PC-3 (cell line): ENCODE data around the gene ADRB2. TPM values are rescaled to one million over a fixed set of nuclear protein-coding genes. Genes with fewer than 3 reads are reported as not detected.
A peak's percentile ranks its signal among the peaks of the same experiment; 100 is the strongest.

Experiments used
- ATAC-seq: fragments of 200-7000 bp; cut with Tn5 transposase; 2 replicates; pipeline ENCODE4 v1.9.1; 2020; ENCODE audit warnings: mild to moderate bottlenecking, moderate library complexity
- BruUV-seq: library from RNA; stranded (reverse); fragments of 400-500 nt; replicated peaks from 2 replicates; lab custom pipeline; 2021; lab: Mats Ljungman, UMichigan
- CTCF ChIA-PET: fragments of 300-600 bp; sonication (Branson Sonifier 250); formaldehyde crosslinking; loops from one replicate; lab custom pipeline; 2022; ENCODE audit warnings: antibody characterized with exemption; lab: Charles Lee
- POLR2A ChIA-PET: fragments of 300-600 bp; sonication (Branson Sonifier 250); formaldehyde crosslinking; loops from one replicate; lab custom pipeline; 2022; ENCODE audit warnings: antibody characterized with exemption; ENCODE audit not compliant: unreplicated experiment; lab: Charles Lee
- DNase-seq: peaks from one replicate; pipeline ENCODE4 v3.0.0-alpha.2; 2015
- H2AFZ ChIP-seq: fragments of 300-600 bp; sonication (generic); 2 replicates; pipeline ENCODE4 v1.6.0; 2016; ENCODE audit warnings: antibody characterized with exemption, low read length
- H3F3A ChIP-seq: fragments of 300-600 bp; sonication (generic); one replicate; pipeline ENCODE4 v1.6.0; 2017; ENCODE audit warnings: antibody characterized with exemption, low read length, control low read depth, mild to moderate bottlenecking; ENCODE audit not compliant: unreplicated experiment
- H3K27ac ChIP-seq: fragments of 300-600 bp; sonication (generic); 2 replicates; pipeline ENCODE4 v1.5.1; 2016; ENCODE audit warnings: mild to moderate bottlenecking, low read length
- H3K27me3 ChIP-seq: fragments of 300-600 bp; sonication (generic); 2 replicates; pipeline ENCODE4 v1.6.1; 2016; ENCODE audit warnings: low read length, mixed read lengths
- H3K36me3 ChIP-seq: fragments of 300-600 bp; sonication (generic); 2 replicates; pipeline ENCODE4 v1.6.1; 2016; ENCODE audit warnings: low read depth, mixed run types, low read length, mixed read lengths
- H3K4me1 ChIP-seq: fragments of 300-600 bp; sonication (generic); 2 replicates; pipeline ENCODE4 v1.5.1; 2016; ENCODE audit warnings: low read length; ENCODE audit not compliant: insufficient read depth
- H3K4me2 ChIP-seq: fragments of 300-600 bp; sonication (generic); 2 replicates; pipeline ENCODE4 v1.6.0; 2016; ENCODE audit warnings: low read length
- H3K4me3 ChIP-seq: fragments of 300-600 bp; sonication (generic); 2 replicates; pipeline ENCODE4 v1.5.1; 2016; ENCODE audit warnings: mild to moderate bottlenecking, low read length, mixed read lengths
- H3K79me2 ChIP-seq: fragments of 300-600 bp; sonication (generic); 2 replicates; pipeline ENCODE4 v1.6.1; 2017; ENCODE audit warnings: low read length, mixed read lengths
- H3K9ac ChIP-seq: fragments of 300-600 bp; sonication (generic); 2 replicates; pipeline ENCODE4 v1.6.0; 2016; ENCODE audit warnings: mild to moderate bottlenecking, low read length
- H3K9me2 ChIP-seq: fragments of 300-600 bp; sonication (generic); replicated peaks from 2 replicates; pipeline ENCODE4 v1.6.1; 2016; ENCODE audit warnings: mixed run types, low read length, mixed read lengths
- H3K9me3 ChIP-seq: fragments of 300-600 bp; sonication (generic); 2 replicates; pipeline ENCODE4 v1.6.1; 2016; ENCODE audit warnings: low read length, mixed read lengths
- H4K20me1 ChIP-seq: fragments of 300-600 bp; sonication (generic); 2 replicates; pipeline ENCODE4 v1.6.1; 2016; ENCODE audit warnings: low read length, mixed read lengths
- EZH2 ChIP-seq: fragments of 300-600 bp; sonication (generic); IDR thresholded peaks from one replicate; pipeline ENCODE4 v1.6.1; 2017; ENCODE audit warnings: antibody characterized with exemption, mild to moderate bottlenecking, low read length; ENCODE audit not compliant: unreplicated experiment
- EZH2phosphoT487 ChIP-seq: fragments of 300-600 bp; sonication (generic); IDR thresholded peaks from 2 replicates; pipeline ENCODE4 v1.6.1; 2018; ENCODE audit warnings: mild to moderate bottlenecking, antibody characterized with exemption, low read length, borderline replicate concordance
- intact Hi-C: fragments of 100-400 bp; cut with micrococcal nuclease; formaldehyde crosslinking; loops from 2 replicates; pipeline ENCODE4 v1.9.0; 2023
- total RNA-seq: library from RNA; depleted of rRNA; stranded (reverse); fragments of >200 nt; gene quantifications from 2 replicates; pipeline ENCODE4 v1.2.3, GENCODE V29; 2014
- TF ChIP-seq, protein P1 (sequence below): fragments of 300-600 bp; sonication (generic); conservative IDR thresholded peaks from 2 replicates; pipeline ENCODE4 v1.5.1; 2017; ENCODE audit warnings: antibody characterized with exemption, low read depth, mild to moderate bottlenecking, low read length

ADRB2 gene
- total RNA-seq, 1 experiment from 2014 or later = 41.1 TPM

DNA sequence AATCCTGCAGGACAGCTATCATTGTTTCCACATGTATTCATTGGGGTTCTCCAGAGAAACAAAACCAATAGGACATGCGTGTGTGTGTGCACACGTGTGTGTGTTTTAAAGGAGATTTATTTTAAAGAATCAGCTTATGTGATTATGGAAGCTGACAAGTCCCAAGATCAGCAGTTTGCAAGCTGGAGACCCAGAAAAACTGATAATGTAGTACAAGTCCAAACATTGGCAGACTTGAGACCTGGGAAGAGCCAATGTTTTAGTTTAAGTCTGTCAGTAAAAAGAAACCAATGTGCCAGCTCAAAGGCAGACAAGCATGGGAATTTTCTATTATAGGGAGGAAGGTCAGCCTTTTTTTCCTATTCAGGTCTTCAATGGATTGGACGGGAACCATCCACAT, 35.3 kb downstream of the ADRB2 start:
- BruUV-seq = no TSS peak

DNA sequence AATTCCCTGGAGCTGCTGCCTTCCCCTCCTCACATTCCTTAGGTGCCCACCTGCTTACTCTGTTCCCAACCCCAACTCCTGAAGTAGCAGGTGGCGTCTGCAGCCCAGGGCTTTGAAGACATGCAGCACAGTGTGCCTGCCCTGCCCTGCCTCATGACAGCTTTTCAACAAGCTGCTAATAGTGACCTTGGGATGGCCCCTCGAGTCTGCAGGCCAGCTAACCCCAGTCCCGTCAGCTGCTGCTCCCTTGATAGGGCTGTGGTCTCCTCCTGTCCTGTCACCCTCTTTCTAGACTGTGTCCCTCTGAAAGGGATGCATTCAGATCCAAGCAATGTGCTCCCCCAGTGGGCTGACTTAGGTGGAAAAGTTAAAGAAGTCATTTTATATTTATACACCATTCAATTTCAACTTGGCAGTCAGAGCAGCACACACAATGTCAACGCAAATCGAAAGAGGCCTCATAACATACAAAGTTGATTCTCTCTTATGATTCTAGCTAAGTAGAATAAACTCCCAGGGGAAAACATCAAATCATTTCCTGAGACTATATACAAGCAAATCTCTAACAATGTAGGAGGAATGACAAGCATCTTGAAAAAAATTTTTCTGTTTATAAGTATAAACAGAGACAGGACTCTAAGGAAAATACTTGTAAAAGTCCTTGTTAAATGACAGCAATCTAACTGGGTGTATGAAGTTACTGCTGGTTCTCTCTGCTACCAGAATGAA, 37.9 kb downstream of the ADRB2 start:
- no peaks in the 10 kb centered on the region for H3K79me2 ChIP-seq
- no peak overlapping the region for H3K9ac ChIP-seq
- no peak overlapping the region for H3K27ac ChIP-seq
- H4K20me1 ChIP-seq = no peaks in the 10 kb centered on the region
- H3K4me2 ChIP-seq = no peak overlapping the region
- ChIA-PET CTCF (no interaction called here), POLR2A (interaction anchor here (0.6 kb wide), 1 partner anchor 418 kb away, joined by 4 read pairs; no protein-coding TSS in a partner anchor)
- no peaks in the 10 kb centered on the region for H3F3A ChIP-seq
- H3K36me3 ChIP-seq = no peaks in the 10 kb centered on the region
- TF ChIP-seq EZH2phosphoT487 = no peak
- TF ChIP-seq EZH2 = no peak
- TF ChIP-seq, protein P1, sequence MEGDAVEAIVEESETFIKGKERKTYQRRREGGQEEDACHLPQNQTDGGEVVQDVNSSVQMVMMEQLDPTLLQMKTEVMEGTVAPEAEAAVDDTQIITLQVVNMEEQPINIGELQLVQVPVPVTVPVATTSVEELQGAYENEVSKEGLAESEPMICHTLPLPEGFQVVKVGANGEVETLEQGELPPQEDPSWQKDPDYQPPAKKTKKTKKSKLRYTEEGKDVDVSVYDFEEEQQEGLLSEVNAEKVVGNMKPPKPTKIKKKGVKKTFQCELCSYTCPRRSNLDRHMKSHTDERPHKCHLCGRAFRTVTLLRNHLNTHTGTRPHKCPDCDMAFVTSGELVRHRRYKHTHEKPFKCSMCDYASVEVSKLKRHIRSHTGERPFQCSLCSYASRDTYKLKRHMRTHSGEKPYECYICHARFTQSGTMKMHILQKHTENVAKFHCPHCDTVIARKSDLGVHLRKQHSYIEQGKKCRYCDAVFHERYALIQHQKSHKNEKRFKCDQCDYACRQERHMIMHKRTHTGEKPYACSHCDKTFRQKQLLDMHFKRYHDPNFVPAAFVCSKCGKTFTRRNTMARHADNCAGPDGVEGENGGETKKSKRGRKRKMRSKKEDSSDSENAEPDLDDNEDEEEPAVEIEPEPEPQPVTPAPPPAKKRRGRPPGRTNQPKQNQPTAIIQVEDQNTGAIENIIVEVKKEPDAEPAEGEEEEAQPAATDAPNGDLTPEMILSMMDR = no peak
- H3K9me2 ChIP-seq = no peaks in the 10 kb centered on the region
- intact Hi-C loops = loop anchor here (2.0 kb wide), 1 partner anchor 45 kb away; no protein-coding TSS in a partner anchor
- no peaks in the 10 kb centered on the region for H3K4me1 ChIP-seq
- no peaks in the 10 kb centered on the region for H3K9me3 ChIP-seq
- DNase-seq (no peak), ATAC-seq (peak; percentile 51)
- H2AFZ ChIP-seq = no peak overlapping the region
- H3K27me3 ChIP-seq = no peaks in the 10 kb centered on the region
- no peak overlapping the region for H3K4me3 ChIP-seq
- no TSS peak for BruUV-seq

More for the DNA sequence above, 35.3 kb downstream of the ADRB2 start:
- TF ChIP-seq EZH2 (no peak), EZH2phosphoT487 (no peak)
- TF ChIP-seq, protein P1 = no peak
- ATAC-seq (no peak), DNase-seq (no peak)
- no peaks in the 10 kb centered on the region for H3K9me2 ChIP-seq
- no peak overlapping the region for H3K9ac ChIP-seq
- ChIA-PET POLR2A (interaction anchor here (0.6 kb wide), 1 partner anchor 23 kb away, joined by 4 read pairs; no protein-coding TSS in a partner anchor), CTCF (no interaction called here)
- no peaks in the 10 kb centered on the region for H3K36me3 ChIP-seq
- H4K20me1 ChIP-seq = no peaks in the 10 kb centered on the region
- no peaks in the 10 kb centered on the region for H3K79me2 ChIP-seq
- H3K4me1 ChIP-seq = no peaks in the 10 kb centered on the region
- no peaks in the 10 kb centered on the region for H3K9me3 ChIP-seq
- no peak overlapping the region for H2AFZ ChIP-seq
- no peaks in the 10 kb centered on the region for H3F3A ChIP-seq
- intact Hi-C loops = no loop called here
- no peak overlapping the region for H3K4me2 ChIP-seq
- no peaks in the 10 kb centered on the region for H3K27me3 ChIP-seq
- H3K4me3 ChIP-seq = no peak overlapping the region
- H3K27ac ChIP-seq = no peak overlapping the region

DNA sequence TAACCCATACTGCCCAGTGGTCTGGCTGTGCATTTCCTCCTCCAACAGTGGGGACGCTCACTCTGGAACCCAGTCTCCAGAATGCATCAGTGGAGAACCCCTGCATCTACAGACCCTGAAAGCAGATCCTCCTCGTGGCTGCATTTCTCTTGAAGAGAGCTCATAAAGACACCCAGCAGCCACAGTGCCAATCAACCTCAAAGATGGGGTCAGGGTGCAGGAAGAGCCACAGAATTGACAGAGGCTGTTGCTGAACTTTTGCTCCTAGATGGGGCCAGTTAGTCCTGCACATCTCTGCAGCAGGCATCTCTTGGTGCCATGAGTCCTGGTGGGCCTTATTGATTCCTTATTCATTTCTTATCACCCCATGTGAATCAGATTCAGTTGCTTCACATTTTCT, 39.6 kb downstream of the ADRB2 start:
- Histone ChIP-seq H3F3A (no peaks in the 10 kb centered on the region), H3K4me3 (no peak overlapping the region), H3K4me1 (no peaks in the 10 kb centered on the region), H2AFZ (no peak overlapping the region), H3K9me3 (no peaks in the 10 kb centered on the region), H3K4me2 (no peak overlapping the region), H4K20me1 (no peaks in the 10 kb centered on the region), H3K27me3 (no peaks in the 10 kb centered on the region), H3K9me2 (no peaks in the 10 kb centered on the region), H3K27ac (no peak overlapping the region), H3K9ac (no peak overlapping the region), H3K36me3 (no peaks in the 10 kb centered on the region), H3K79me2 (no peaks in the 10 kb centered on the region)
- no peak for ATAC-seq
- TF ChIP-seq EZH2phosphoT487 (no peak), EZH2 (no peak)
- TF ChIP-seq, protein P1 = no peak
- no peak for DNase-seq
- BruUV-seq = no TSS peak
- intact Hi-C loops = no loop called here
- CTCF ChIA-PET = no interaction called here
- POLR2A ChIA-PET = interaction anchor here (0.7 kb wide), 1 partner anchor 26 kb away, joined by 3 read pairs; no protein-coding TSS in a partner anchor
